H1 (cell line): ENCODE measurements around the gene U2SURP. TPM values are rescaled to one million over a fixed set of nuclear protein-coding genes. Genes with fewer than 3 reads are reported as not detected.

Experiments
- CTCF ChIA-PET: fragments of 300-600 bp; sonication (Branson Sonifier 250); formaldehyde crosslinking; loops from one replicate; lab custom pipeline; 2021; ENCODE audit not compliant: partially characterized antibody; lab: Charles Lee
- POLR2A ChIA-PET: fragments of 300-600 bp; sonication (Branson Sonifier 250); formaldehyde crosslinking; loops from one replicate; lab custom pipeline; 2021; ENCODE audit warnings: inconsistent platforms; ENCODE audit not compliant: partially characterized antibody; lab: Charles Lee
- DNase-seq, 2 experiments: peaks; one replicate each; pipeline versions ENCODE4 v3.0.0 to v3.0.0-alpha.2; 2010 to 2022; ENCODE audit warnings: low spot score in 2 of 2, low read depth in 1 of 2, mixed read lengths in 1 of 2
- FAIRE-seq: peaks from 2 replicates; lab custom pipeline; 2011; peaks lifted over from hg19 to GRCh38; lab: Jason Lieb, UNC
- H2AFZ ChIP-seq: 2 replicates; pipeline ENCODE4 v1.8.1; 2012; ENCODE audit warnings: low read length, inconsistent platforms
- H2AK5ac ChIP-seq: 2 replicates; pipeline ENCODE4 v1.6.1; 2013; ENCODE audit warnings: low read depth, low read length
- H2BK120ac ChIP-seq: replicated peaks from 2 replicates; pipeline ENCODE3; 2013; ENCODE audit warnings: low read depth, low read length, inconsistent platforms
- H2BK12ac ChIP-seq: 2 replicates; pipeline ENCODE4 v1.6.1; 2013; ENCODE audit warnings: low read depth, low read length
- H2BK15ac ChIP-seq: 2 replicates; pipeline ENCODE4 v1.6.1; 2013; ENCODE audit warnings: low read length
- H2BK20ac ChIP-seq: 2 replicates; pipeline ENCODE4 v1.6.1; 2013; ENCODE audit warnings: low read length
- H2BK5ac ChIP-seq: 2 replicates; pipeline ENCODE4 v1.6.1; 2013; ENCODE audit warnings: low read depth, low read length
- H3K14ac ChIP-seq: 2 replicates; pipeline ENCODE4 v1.6.1; 2013; ENCODE audit warnings: inconsistent platforms; ENCODE audit not compliant: insufficient read length
- H3K18ac ChIP-seq: 2 replicates; pipeline ENCODE4 v1.6.1; 2013; ENCODE audit warnings: low read length; ENCODE audit errors: extremely low read depth
- H3K23ac ChIP-seq: 2 replicates; pipeline ENCODE4 v1.6.1; 2013; ENCODE audit warnings: inconsistent platforms; ENCODE audit not compliant: insufficient read length
- H3K23me2 ChIP-seq: 2 replicates; pipeline ENCODE4 v1.6.1; 2013; ENCODE audit warnings: low read depth, low read length
- H3K27ac ChIP-seq: 2 replicates; pipeline ENCODE4 v1.6.1; 2011; ENCODE audit warnings: low read depth, low read length, inconsistent platforms
- H3K27me3 ChIP-seq, 4 experiments: replicated peaks in 1 of 4; 1 replicate in 1 of 4; 2 replicates in 3 of 4; pipeline versions ENCODE4 v1.6.1 to v1.8.1; 2011 to 2013; ENCODE audit warnings: low read length in 3 of 4, mild to moderate bottlenecking in 3 of 4, inconsistent platforms in 2 of 4, mixed read lengths in 2 of 4, moderate library complexity in 1 of 4; ENCODE audit not compliant: control insufficient read depth in 3 of 4, insufficient read depth in 3 of 4; ENCODE audit errors: extremely low read depth in 1 of 4
- H3K36me3 ChIP-seq, 4 experiments: 2 replicates each; pipeline versions ENCODE4 v1.6.1 to v1.8.1; 2011 to 2013; ENCODE audit warnings: mild to moderate bottlenecking in 4 of 4, low read length in 3 of 4, moderate library complexity in 2 of 4, control low read depth in 1 of 4, inconsistent platforms in 1 of 4; ENCODE audit not compliant: insufficient read depth in 4 of 4, control insufficient read depth in 2 of 4
- H3K4ac ChIP-seq: replicated peaks from 2 replicates; pipeline ENCODE3; 2013; ENCODE audit warnings: low read length, low read depth, mixed read lengths, inconsistent platforms; ENCODE audit not compliant: insufficient read length
- H3K4me1 ChIP-seq, 4 experiments: replicated peaks in 1 of 4; 1 replicate in 1 of 4; 2 replicates in 3 of 4; pipeline versions ENCODE4 v1.6.1 to v1.8.1; 2011 to 2013; ENCODE audit warnings: low read length in 3 of 4, inconsistent platforms in 2 of 4, mixed read lengths in 1 of 4; ENCODE audit not compliant: insufficient read depth in 4 of 4, control insufficient read depth in 3 of 4
- H3K4me2 ChIP-seq, 2 experiments: 2 replicates each; pipeline versions ENCODE4 v1.6.1 to v1.8.1; 2011 to 2013; ENCODE audit warnings: low read depth in 2 of 2, low read length in 2 of 2, control low read depth in 1 of 2, inconsistent platforms in 1 of 2, mild to moderate bottlenecking in 1 of 2; ENCODE audit not compliant: insufficient read depth in 1 of 2
- H3K4me3 ChIP-seq, 4 experiments: fragments of 200-600, 300-600 bp in 1 of 4; sonication (generic), shearing (Covaris generic), sonication (Bioruptor Twin) in 1 of 4; 2 replicates each; pipeline versions ENCODE4 v1.5.1 to v1.8.1; 2011 to 2016; ENCODE audit warnings: low read length in 4 of 4, low read depth in 3 of 4, control low read depth in 2 of 4, inconsistent platforms in 2 of 4, mild to moderate bottlenecking in 2 of 4, mixed read lengths in 1 of 4, moderate library complexity in 1 of 4; ENCODE audit not compliant: insufficient read depth in 2 of 4; ENCODE audit errors: extremely low read depth in 1 of 4
- H3K56ac ChIP-seq: replicated peaks from 2 replicates; pipeline ENCODE3; 2013; ENCODE audit warnings: low read depth, mild to moderate bottlenecking, mixed read lengths, low read length, inconsistent platforms; ENCODE audit not compliant: insufficient read length
- H3K79me1 ChIP-seq: 2 replicates; pipeline ENCODE4 v1.6.1; 2013; ENCODE audit warnings: low read depth, low read length, control low read depth
- H3K79me2 ChIP-seq, 2 experiments: 2 replicates each; pipeline versions ENCODE4 v1.6.1 to v1.8.1; 2012 to 2013; ENCODE audit warnings: low read length in 2 of 2, mild to moderate bottlenecking in 2 of 2, inconsistent platforms in 1 of 2; ENCODE audit not compliant: insufficient read depth in 2 of 2, control insufficient read depth in 1 of 2
- H3K9ac ChIP-seq, 4 experiments: replicated peaks in 1 of 4; 1 replicate in 1 of 4; 2 replicates in 3 of 4; pipeline versions ENCODE4 v1.6.1 to v1.8.1; 2011 to 2013; ENCODE audit warnings: low read depth in 3 of 4, low read length in 3 of 4, control low read depth in 2 of 4, mild to moderate bottlenecking in 2 of 4, moderate library complexity in 2 of 4, inconsistent platforms in 1 of 4; ENCODE audit errors: extremely low read depth in 1 of 4
- H3K9me3 ChIP-seq, 2 experiments: 2 replicates each; pipeline versions ENCODE4 v1.6.1 to v1.8.1; 2012 to 2013; ENCODE audit warnings: mild to moderate bottlenecking in 2 of 2, moderate library complexity in 2 of 2, control low read depth in 1 of 2, inconsistent platforms in 1 of 2, low read depth in 1 of 2, low read length in 1 of 2, mixed read lengths in 1 of 2; ENCODE audit not compliant: insufficient read depth in 2 of 2
- H4K20me1 ChIP-seq, 2 experiments: replicated peaks in 1 of 2; 2 replicates each; pipeline versions ENCODE3 to v1.8.1; 2011 to 2013; ENCODE audit warnings: inconsistent platforms in 2 of 2, low read length in 2 of 2, mild to moderate bottlenecking in 1 of 2; ENCODE audit not compliant: insufficient read depth in 2 of 2, control insufficient read depth in 1 of 2
- H4K5ac ChIP-seq: 2 replicates; pipeline ENCODE4 v1.6.1; 2013; ENCODE audit warnings: low read length, low read depth, mixed read lengths, inconsistent platforms; ENCODE audit not compliant: insufficient read length
- H4K8ac ChIP-seq: 2 replicates; pipeline ENCODE4 v1.8.0; 2013; ENCODE audit warnings: mild to moderate bottlenecking, moderate library complexity, low read length, inconsistent platforms; ENCODE audit not compliant: insufficient read depth; ENCODE audit errors: extremely low read depth
- H4K91ac ChIP-seq: replicated peaks from 2 replicates; pipeline ENCODE3; 2013; ENCODE audit warnings: low read length, mixed read lengths, inconsistent platforms; ENCODE audit not compliant: insufficient read length
- ASH2L ChIP-seq: fragments of 200-600, 300-600 bp; sonication (generic); IDR thresholded peaks from one replicate; pipeline ENCODE4 v1.7.1; 2017; ENCODE audit warnings: low read length
- BCL11A ChIP-seq, 2 experiments: IDR thresholded peaks; one replicate each; pipeline ENCODE4 v1.6.1; 2011; ENCODE audit warnings: low read depth in 2 of 2, low read length in 2 of 2, mild to moderate bottlenecking in 2 of 2
- CBX8 ChIP-seq: fragments of 300-800, 300-1000 bp; sonication (generic); IDR thresholded peaks from 2 replicates; pipeline ENCODE4 v1.7.1; 2016; ENCODE audit warnings: low read depth, low read length, borderline replicate concordance
- EGR1 ChIP-seq: IDR thresholded peaks from 2 replicates; pipeline ENCODE4 v1.6.1; 2011; ENCODE audit warnings: low read depth, low read length, borderline replicate concordance
- GABPA ChIP-seq: IDR thresholded peaks from 2 replicates; pipeline ENCODE4 v1.6.1; 2011; ENCODE audit warnings: mild to moderate bottlenecking, low read length, moderate library complexity, borderline replicate concordance; ENCODE audit not compliant: insufficient read depth
- JUN ChIP-seq: IDR thresholded peaks from 2 replicates; pipeline ENCODE4 v1.6.1; 2011; ENCODE audit warnings: low read depth, mild to moderate bottlenecking, improper control_type of control experiment, low read length
- KDM1A ChIP-seq: fragments of 200-600, 300-600 bp; sonication (generic); IDR thresholded peaks from 2 replicates; pipeline ENCODE4 v1.7.1; 2016; ENCODE audit warnings: mild to moderate bottlenecking, low read length, borderline replicate concordance
- NANOG ChIP-seq: IDR thresholded peaks from 2 replicates; pipeline ENCODE4 v1.6.1; 2011; ENCODE audit warnings: low read length, low read depth, mild to moderate bottlenecking, inconsistent platforms; ENCODE audit not compliant: insufficient read depth, poor library complexity, severe bottlenecking
- PHF8 ChIP-seq: fragments of 200-600 bp; sonication (generic); conservative IDR thresholded peaks from 2 replicates; pipeline ENCODE4 v1.7.1; 2012; ENCODE audit warnings: low read depth, mild to moderate bottlenecking, inconsistent platforms, low read length, moderate library complexity
- POU5F1 ChIP-seq: IDR thresholded peaks from 2 replicates; pipeline ENCODE4 v1.6.1; 2011; ENCODE audit warnings: low read depth, mild to moderate bottlenecking, low read length, moderate library complexity
- RXRA ChIP-seq: IDR thresholded peaks from 2 replicates; pipeline ENCODE4 v1.6.1; 2011; ENCODE audit warnings: low read depth, mild to moderate bottlenecking, low read length, moderate library complexity; ENCODE audit not compliant: insufficient read depth
- SIRT6 ChIP-seq: IDR thresholded peaks from one replicate; pipeline ENCODE4 v1.7.1; 2012; ENCODE audit warnings: low read length, inconsistent platforms
- SUZ12 ChIP-seq: fragments of 200-600 bp; sonication (generic); IDR thresholded peaks from 2 replicates; pipeline ENCODE4 v1.6.1; 2012; ENCODE audit warnings: mild to moderate bottlenecking, inconsistent platforms, low read length, moderate library complexity, mixed read lengths
- YY1 ChIP-seq: IDR thresholded peaks from 2 replicates; pipeline ENCODE4 v1.6.1; 2011; ENCODE audit warnings: low read depth, mild to moderate bottlenecking, low read length
- WGBS, 2 experiments: shearing (Covaris generic) in 1 of 2; methylation state at CpG; one replicate each; pipeline versions ENCODE4 v1.1.6 to v1.1.7; 2013 to 2015; ENCODE audit warnings: low lambda C conversion rate in 2 of 2, mixed read lengths in 2 of 2, inconsistent platforms in 1 of 2, low coverage in 1 of 2, missing lambda C conversion rate in 1 of 2; ENCODE audit not compliant: insufficient replicate concordance in 2 of 2, insufficient coverage in 1 of 2, insufficient read length in 1 of 2; ENCODE audit errors: extremely low coverage in 1 of 2, missing lambda C conversion rate in 1 of 2; 5-methylcytosine and 5-hydroxymethylcytosine counted together
- polyA plus RNA-seq, 7 experiments: library from polyadenylated mRNA; depleted of rRNA in 3 of 7; stranded (reverse) in 5 of 7; unstranded in 2 of 7; fragments of >200 nt in 5 of 7; fragments of 200-250 nt in 2 of 7; gene quantifications; 1 replicate in 5 of 7; 2 replicates in 1 of 7; 4 replicates in 1 of 7; pipeline versions ENCODE4 v1.2.1 to v1.2.3, GENCODE V29; 2011 to 2013; ENCODE audit warnings: missing spikeins in 2 of 7, mixed read lengths in 2 of 7
- total RNA-seq: library from RNA; stranded (reverse); fragmentation: NEBNext Ultra II Directional; extraction: Animal tissue kit (Norgen Biotek cat#: 25700); gene quantifications from 2 replicates; pipeline ENCODE4 v1.2.1, GENCODE V29; 2021
- TF ChIP-seq, protein P1 (sequence below): IDR thresholded peaks from 2 replicates; pipeline ENCODE4 v1.6.1; 2011; ENCODE audit warnings: low read depth, mild to moderate bottlenecking, low read length; ENCODE audit not compliant: insufficient read depth

U2SURP gene
- total and polyA plus RNA-seq, 2 of the 8 experiments (the other 6 are each of a cell fraction or from before 2014, with no cell fraction given) = 22.2 to 167 TPM

DNA sequence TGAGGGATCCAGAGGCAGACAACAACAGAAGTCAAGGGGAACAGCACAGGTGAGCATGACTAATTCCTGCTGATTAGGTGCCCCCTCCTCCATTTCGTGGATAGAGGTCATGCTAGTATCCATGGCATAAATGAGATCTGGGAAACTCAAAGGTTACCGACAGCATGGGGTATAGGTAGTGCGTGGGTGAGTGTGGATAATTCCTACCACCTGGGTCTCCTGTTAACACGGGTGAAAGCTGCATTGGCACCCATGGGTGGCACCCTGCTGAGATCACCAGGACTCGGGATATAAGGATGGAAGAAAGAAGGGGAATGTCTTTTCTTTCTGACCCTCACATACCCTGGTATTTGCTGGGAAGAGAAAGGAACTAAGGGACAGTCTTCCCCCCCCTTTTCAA lies 103.8 kb downstream of the U2SURP start:
- WGBS, 2 experiments = 82% methylated on average over 5 of the region's 5 CpGs; no CpG with 5 or more reads in 1 of the 2 experiments
- no peak overlapping the region for H4K8ac ChIP-seq
- H3K4ac ChIP-seq = no peak overlapping the region
- H3K56ac ChIP-seq = no peak overlapping the region
- H3K79me2 ChIP-seq = no peaks in the 10 kb centered on the region
- no peak overlapping the region for H3K9ac ChIP-seq
- FAIRE-seq (no peak), DNase-seq (no peak)
- H2BK120ac ChIP-seq = no peak overlapping the region
- H3K4me1 ChIP-seq = no peaks in the 10 kb centered on the region
- H3K27me3 ChIP-seq = no peaks in the 10 kb centered on the region
- no peak overlapping the region for H2BK12ac ChIP-seq
- H3K9me3 ChIP-seq = peaks cover 8 to 11% of the 10 kb centered on the region in 2 experiments
- no peak overlapping the region for H3K23ac ChIP-seq
- H4K5ac ChIP-seq = no peak overlapping the region
- no peak overlapping the region for H3K4me2 ChIP-seq
- H3K36me3 ChIP-seq = no peaks in the 10 kb centered on the region; a peak in 1 of 8 replicates
- no peaks in the 10 kb centered on the region for H3K79me1 ChIP-seq
- H2AK5ac ChIP-seq = no peak overlapping the region
- H3K14ac ChIP-seq = no peak overlapping the region
- H3K4me3 ChIP-seq = no peak overlapping the region
- no peaks in the 10 kb centered on the region for H3K23me2 ChIP-seq
- no peak overlapping the region for H3K18ac ChIP-seq
- ChIA-PET POLR2A (interaction anchor here (1.1 kb wide), 1 partner anchor 14 kb away, joined by 4 read pairs; the partner anchor contains the start of gene CHST2), CTCF (no interaction called here)
- H2BK5ac ChIP-seq = no peak overlapping the region
- H4K20me1 ChIP-seq = no peaks in the 10 kb centered on the region
- H3K27ac ChIP-seq = no peak overlapping the region
- H2BK20ac ChIP-seq = no peak overlapping the region
- no peak overlapping the region for H2BK15ac ChIP-seq
- H4K91ac ChIP-seq = no peak overlapping the region
- no peak overlapping the region for H2AFZ ChIP-seq
- TF ChIP-seq KDM1A (no peak), SIRT6 (no peak), JUN (no peak), RXRA (no peak), CBX8 (no peak), POU5F1 (no peak), GABPA (no peak), PHF8 (no peak), YY1 (no peak), BCL11A (IDR thresholded peaks at IDR 0.05; ENCODE audit: low read depth in 2 of 2, low read length in 2 of 2) (no peak), NANOG (no peak), EGR1 (no peak), ASH2L (no peak), SUZ12 (no peak)
- TF ChIP-seq, protein P1, sequence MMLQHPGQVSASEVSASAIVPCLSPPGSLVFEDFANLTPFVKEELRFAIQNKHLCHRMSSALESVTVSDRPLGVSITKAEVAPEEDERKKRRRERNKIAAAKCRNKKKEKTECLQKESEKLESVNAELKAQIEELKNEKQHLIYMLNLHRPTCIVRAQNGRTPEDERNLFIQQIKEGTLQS = no peak
